Measurements from ENCODE around the gene SETX.
"Not testable (repeated sequence)": the region's sequence is repeated elsewhere in the genome, so short reads cannot be mapped to it uniquely, and the experiment has no call there.

The SETX gene

GRCh38 chr9:132354637-132355355, at the start of gene SETX:
Gene SETX, minus strand, starts transcription at chr9:132354986. Its CDS starts 5,558 bp downstream, at chr9:132349428.
- peak; percentile 96 for DNase-seq

GRCh38 chr9:132404228-132404881, 49.6 kb upstream of the SETX start:
- DNase-seq = no peak

- DNase-seq = no peak
Measured at GRCh38 chr9:132401824-132402223, 47.0 kb upstream of the SETX start.

- no peak for DNase-seq
Measured at GRCh38 chr9:132395560-132395959, 40.8 kb upstream of the SETX start.

- DNase-seq = no peak
Measured at GRCh38 chr9:132391449-132391848, 36.7 kb upstream of the SETX start.

- DNase-seq = no peak
Measured at GRCh38 chr9:132390966-132391365, 36.2 kb upstream of the SETX start.

- no peak for DNase-seq
Measured at GRCh38 chr9:132387133-132387532, 32.3 kb upstream of the SETX start.

- DNase-seq = no peak
Measured at GRCh38 chr9:132384376-132384775, 29.6 kb upstream of the SETX start.

- DNase-seq = no peak
Measured at GRCh38 chr9:132383462-132383883, 28.7 kb upstream of the SETX start.

GRCh38 chr9:132381966-132382541, 27.3 kb upstream of the SETX start:
- no peak for DNase-seq

GRCh38 chr9:132378416-132378815, 23.6 kb upstream of the SETX start:
- not testable (repeated sequence) for DNase-seq

- not testable (repeated sequence) for DNase-seq
Measured at GRCh38 chr9:132377769-132378168, 23.0 kb upstream of the SETX start.

- DNase-seq = no peak
Measured at GRCh38 chr9:132372177-132373095, 17.6 kb upstream of the SETX start.

GRCh38 chr9:132370592-132370991, 15.8 kb upstream of the SETX start:
- no peak for DNase-seq

- no peak for DNase-seq
Measured at GRCh38 chr9:132369421-132369820, 14.6 kb upstream of the SETX start.

GRCh38 chr9:132367613-132368313, 13.0 kb upstream of the SETX start:
- DNase-seq = no peak

GRCh38 chr9:132366481-132366880, 11.7 kb upstream of the SETX start:
- no peak for DNase-seq

- DNase-seq = no peak
Measured at GRCh38 chr9:132365986-132366385, 11.2 kb upstream of the SETX start.

GRCh38 chr9:132364068-132364467, 9.3 kb upstream of the SETX start:
- no peak for DNase-seq

GRCh38 chr9:132357764-132358163, 3.0 kb upstream of the SETX start:
- no peak for DNase-seq

GRCh38 chr9:132356324-132356924, 1.6 kb upstream of the SETX start:
- DNase-seq = no peak

Data from activated T-cell treated with anti-CD3 and anti-CD28 coated beads for 4 hours (primary cell).